Measurements from ENCODE around the gene VSTM2B.

DNA sequence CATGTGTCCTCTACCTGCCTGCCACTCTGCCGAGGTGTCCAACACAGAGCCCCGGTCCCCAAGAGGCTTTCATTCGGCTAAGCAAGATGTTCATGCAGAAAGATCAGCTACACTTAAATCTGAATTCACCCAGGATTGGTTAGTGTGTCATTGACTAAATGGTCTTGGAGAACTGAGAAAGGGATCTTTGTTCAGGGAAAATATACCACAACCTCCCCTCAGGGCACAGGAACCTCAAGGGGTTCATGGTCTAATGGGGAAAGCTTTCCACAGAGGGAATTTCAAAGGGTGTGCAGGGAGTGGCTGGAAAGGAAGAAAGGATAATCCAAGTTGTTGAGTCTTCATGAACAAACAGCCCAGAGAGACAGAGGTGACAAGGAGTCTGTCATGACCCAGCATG, 65.9 kb downstream of the VSTM2B start:
- TF ChIP-seq POLR2AphosphoS5 (IDR thresholded peaks at IDR 0.05) = no peak
- TF ChIP-seq CTCF (IDR thresholded peaks at IDR 0.05) = no peak
